Karpas-422 (cell line): ENCODE results near the gene OR2T4. TPM values are rescaled to one million over a fixed set of nuclear protein-coding genes. Genes with fewer than 3 reads are reported as not detected.

ENCODE experiments used
- DNase-seq: peaks from one replicate; pipeline ENCODE4 v3.0.0-alpha.2; 2015
- H2AFZ ChIP-seq: fragments of 200-600 bp; sonication (generic); 2 replicates; pipeline ENCODE4 v1.6.1; 2014; ENCODE audit warnings: antibody characterized with exemption, low read length, mixed read lengths
- H3K27ac ChIP-seq: fragments of 200-600 bp; sonication (generic); 2 replicates; pipeline ENCODE4 v1.5.1; 2014; ENCODE audit warnings: mild to moderate bottlenecking, low read length, moderate library complexity
- H3K27me3 ChIP-seq: fragments of 200-600 bp; sonication (generic); 2 replicates; pipeline ENCODE4 v1.6.1; 2014; ENCODE audit warnings: low read length, mixed read lengths
- H3K36me3 ChIP-seq: fragments of 200-600 bp; sonication (generic); 2 replicates; pipeline ENCODE4 v1.6.1; 2014; ENCODE audit warnings: low read length, mixed read lengths; ENCODE audit not compliant: insufficient read depth
- H3K4me1 ChIP-seq: fragments of 200-600 bp; sonication (generic); 2 replicates; pipeline ENCODE4 v1.6.1; 2014; ENCODE audit warnings: mild to moderate bottlenecking, low read length, mixed read lengths
- H3K4me2 ChIP-seq: fragments of 200-600 bp; sonication (generic); 2 replicates; pipeline ENCODE4 v1.6.1; 2014; ENCODE audit warnings: low read length, low read depth, mild to moderate bottlenecking; ENCODE audit not compliant: poor library complexity, severe bottlenecking
- H3K4me3 ChIP-seq: fragments of 200-600 bp; sonication (generic); 2 replicates; pipeline ENCODE4 v1.5.1; 2014; ENCODE audit warnings: mild to moderate bottlenecking, antibody characterized with exemption, low read length, mixed read lengths
- H3K79me2 ChIP-seq: fragments of 200-600 bp; sonication (generic); 2 replicates; pipeline ENCODE4 v1.6.1; 2014; ENCODE audit warnings: mild to moderate bottlenecking, low read length, mixed read lengths
- H3K9ac ChIP-seq: fragments of 200-600 bp; sonication (generic); 2 replicates; pipeline ENCODE4 v1.6.0; 2014; ENCODE audit warnings: low read length
- H3K9me2 ChIP-seq: fragments of 200-600 bp; sonication (generic), shearing (Covaris generic); replicated peaks from 2 replicates; pipeline ENCODE4 v1.6.0; 2014; ENCODE audit warnings: mild to moderate bottlenecking, low read length, moderate library complexity; ENCODE audit not compliant: insufficient read depth
- H3K9me3 ChIP-seq: fragments of 300-700, 200-600 bp; sonication (generic); 2 replicates; pipeline ENCODE4 v1.6.1; 2014; ENCODE audit warnings: low read length, mixed read lengths
- H4K20me1 ChIP-seq: fragments of 200-600 bp; sonication (generic); 2 replicates; pipeline ENCODE4 v1.6.1; 2014; ENCODE audit warnings: mild to moderate bottlenecking, antibody characterized with exemption, low read length, low read depth; ENCODE audit not compliant: insufficient read depth
- total RNA-seq: library from RNA; depleted of rRNA; stranded (reverse); fragments of >200 nt; shearing (Covaris generic); gene quantifications from 2 replicates; pipeline ENCODE4 v1.2.3, GENCODE V29; 2014; ENCODE audit warnings: low replicate concordance; rRNA removed

OR2T4 gene, protein sequence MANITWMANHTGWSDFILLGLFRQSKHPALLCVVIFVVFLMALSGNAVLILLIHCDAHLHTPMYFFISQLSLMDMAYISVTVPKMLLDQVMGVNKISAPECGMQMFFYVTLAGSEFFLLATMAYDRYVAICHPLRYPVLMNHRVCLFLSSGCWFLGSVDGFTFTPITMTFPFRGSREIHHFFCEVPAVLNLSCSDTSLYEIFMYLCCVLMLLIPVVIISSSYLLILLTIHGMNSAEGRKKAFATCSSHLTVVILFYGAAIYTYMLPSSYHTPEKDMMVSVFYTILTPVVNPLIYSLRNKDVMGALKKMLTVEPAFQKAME
- not detected in 2 replicates for total RNA-seq

DNA sequence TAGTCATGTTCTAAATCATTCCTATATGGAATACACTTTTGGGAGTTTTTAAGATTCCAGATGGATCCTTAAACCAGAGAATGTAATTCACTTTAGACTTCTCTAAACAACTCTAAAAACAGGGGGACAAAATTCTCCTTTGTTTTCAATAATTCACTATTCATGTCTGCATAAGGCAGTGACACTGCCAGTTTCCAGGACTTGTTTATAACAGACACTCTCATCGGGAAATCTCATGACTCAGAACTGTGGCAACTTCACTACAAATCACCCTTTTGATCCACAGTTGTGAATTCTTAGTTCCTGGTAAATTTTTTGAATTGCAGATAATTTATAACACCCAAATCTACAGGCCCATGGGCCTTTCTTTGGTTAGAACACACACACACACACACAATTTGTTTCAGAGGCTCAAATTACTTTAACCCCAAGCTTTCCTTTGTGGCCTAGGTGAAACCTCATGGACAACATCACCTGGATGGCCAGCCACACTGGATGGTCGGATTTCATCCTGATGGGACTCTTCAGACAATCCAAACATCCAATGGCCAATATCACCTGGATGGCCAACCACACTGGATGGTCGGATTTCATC is at the start of gene OR2T4:
Gene OR2T4 (plus strand): TSS at position 545 of the 595 bp plus-strand sequence. CDS start 0 bp downstream, at position 545.
- H3K4me3 ChIP-seq = no peak within 1 kb of the TSS
- DNase-seq = no peak
- H3K79me2 ChIP-seq = no peaks in the 10 kb centered on the region
- no peaks in the 10 kb centered on the region for H4K20me1 ChIP-seq
- no peaks in the 10 kb centered on the region for H3K4me1 ChIP-seq
- no peak within 1 kb of the TSS for H3K4me2 ChIP-seq
- no peaks in the 10 kb centered on the region for H3K9me2 ChIP-seq
- no peaks in the 10 kb centered on the region for H3K27me3 ChIP-seq
- H3K27ac ChIP-seq = no peak within 1 kb of the TSS
- no peak within 1 kb of the TSS for H3K9ac ChIP-seq
- H3K36me3 ChIP-seq = no peaks in the 10 kb centered on the region
- H3K9me3 ChIP-seq = no peaks in the 10 kb centered on the region
- H2AFZ ChIP-seq = no peak within 1 kb of the TSS

- no peak overlapping the region for H3K27ac ChIP-seq
- no peak overlapping the region for H2AFZ ChIP-seq
- H3K9ac ChIP-seq = no peak overlapping the region
- H3K27me3 ChIP-seq = no peaks in the 10 kb centered on the region
- H3K4me1 ChIP-seq = no peaks in the 10 kb centered on the region
- H4K20me1 ChIP-seq = no peaks in the 10 kb centered on the region
- no peaks in the 10 kb centered on the region for H3K9me3 ChIP-seq
- no peak overlapping the region for H3K4me2 ChIP-seq
- H3K79me2 ChIP-seq = no peaks in the 10 kb centered on the region
- DNase-seq = no peak
- H3K9me2 ChIP-seq = no peaks in the 10 kb centered on the region
- H3K36me3 ChIP-seq = no peaks in the 10 kb centered on the region
- no peak overlapping the region for H3K4me3 ChIP-seq
Observed at GRCh38 chr1:248316796-248317195, 44.7 kb upstream of the OR2T4 start.

DNA sequence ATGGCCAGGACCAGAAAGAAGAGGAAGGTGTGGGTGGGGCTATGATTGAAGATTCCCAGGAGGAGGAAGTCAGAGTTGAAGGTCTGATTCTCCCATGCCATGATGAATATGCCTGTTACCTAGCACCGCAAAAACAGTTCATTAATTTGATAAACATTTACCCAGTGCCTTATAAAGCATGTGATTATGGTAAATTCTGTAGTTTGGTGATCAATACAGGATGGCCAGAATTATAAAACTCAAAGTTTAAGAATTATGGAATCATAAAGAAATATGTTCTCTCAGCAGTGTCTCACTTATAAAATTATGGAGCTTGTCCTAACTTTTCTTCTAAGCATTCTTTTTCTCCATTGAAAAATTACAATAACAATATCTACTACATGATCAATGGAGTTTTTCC is 37.0 kb upstream of the OR2T4 start, which contains the start of gene OR2M7:
Gene OR2M7 (minus strand): TSS at position 101 of the 400 bp plus-strand sequence. CDS start 0 bp downstream, at position 101.
- Histone ChIP-seq H4K20me1 (no peaks in the 10 kb centered on the region), H3K9ac (no peak within 1 kb of the TSS), H3K4me2 (no peak within 1 kb of the TSS), H3K4me1 (no peaks in the 10 kb centered on the region), H3K4me3 (no peak within 1 kb of the TSS), H3K79me2 (no peaks in the 10 kb centered on the region), H3K27me3 (no peaks in the 10 kb centered on the region), H3K27ac (no peak within 1 kb of the TSS), H3K9me2 (no peaks in the 10 kb centered on the region), H3K36me3 (no peaks in the 10 kb centered on the region), H2AFZ (no peak within 1 kb of the TSS), H3K9me3 (no peaks in the 10 kb centered on the region)
- DNase-seq = no peak

DNA sequence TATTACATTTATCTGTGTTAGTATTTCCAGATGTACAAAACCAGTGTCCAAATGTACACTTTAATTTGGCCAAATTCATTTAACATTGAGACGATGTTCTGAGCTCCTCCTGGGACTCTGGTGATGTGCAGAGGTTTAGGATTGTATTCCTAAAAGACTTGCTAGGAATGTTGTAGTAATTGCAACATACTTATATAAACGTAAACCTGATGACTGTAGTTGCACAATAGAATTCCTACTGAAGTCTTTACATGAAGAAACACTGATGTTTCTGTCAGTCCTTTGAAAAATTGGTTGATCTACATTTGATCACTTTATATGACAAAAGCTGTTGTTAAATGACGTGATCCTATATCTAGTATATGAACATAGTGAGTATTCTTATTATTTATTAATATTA is 18.0 kb upstream of the OR2T4 start:
- H3K4me1 ChIP-seq = no peaks in the 10 kb centered on the region
- H3K79me2 ChIP-seq = no peaks in the 10 kb centered on the region
- no peaks in the 10 kb centered on the region for H3K27me3 ChIP-seq
- H3K4me2 ChIP-seq = no peak overlapping the region
- no peak for DNase-seq
- no peak overlapping the region for H3K4me3 ChIP-seq
- no peaks in the 10 kb centered on the region for H3K36me3 ChIP-seq
- H3K9me3 ChIP-seq = no peaks in the 10 kb centered on the region
- H3K9ac ChIP-seq = no peak overlapping the region
- H2AFZ ChIP-seq = no peak overlapping the region
- H3K9me2 ChIP-seq = no peaks in the 10 kb centered on the region
- H4K20me1 ChIP-seq = no peaks in the 10 kb centered on the region
- H3K27ac ChIP-seq = no peak overlapping the region

- Histone ChIP-seq H3K27me3 (no peaks in the 10 kb centered on the region), H3K9me2 (no peaks in the 10 kb centered on the region), H3K4me3 (no peak within 1 kb of the TSS), H3K4me2 (no peak within 1 kb of the TSS), H2AFZ (no peak within 1 kb of the TSS), H3K9me3 (no peaks in the 10 kb centered on the region), H3K9ac (no peak within 1 kb of the TSS), H4K20me1 (no peaks in the 10 kb centered on the region), H3K4me1 (no peaks in the 10 kb centered on the region), H3K27ac (no peak within 1 kb of the TSS), H3K36me3 (no peaks in the 10 kb centered on the region), H3K79me2 (no peaks in the 10 kb centered on the region)
- DNase-seq = no peak
Observed at GRCh38 chr1:248348475-248348874, 13.0 kb upstream of the OR2T4 start, which contains the start of gene OR14C36. OR14C36 (plus strand) TSS chr1:248348775; CDS start chr1:248348775, 0 bp downstream.

GRCh38 chr1:248359415-248359814 is 2.0 kb upstream of the OR2T4 start:
- no peak for DNase-seq
- no peak overlapping the region for H3K27ac ChIP-seq
- no peaks in the 10 kb centered on the region for H3K79me2 ChIP-seq
- no peaks in the 10 kb centered on the region for H3K36me3 ChIP-seq
- no peaks in the 10 kb centered on the region for H4K20me1 ChIP-seq
- H3K4me2 ChIP-seq = no peak overlapping the region
- no peaks in the 10 kb centered on the region for H3K4me1 ChIP-seq
- no peak overlapping the region for H3K9ac ChIP-seq
- no peaks in the 10 kb centered on the region for H3K9me3 ChIP-seq
- no peaks in the 10 kb centered on the region for H3K9me2 ChIP-seq
- no peaks in the 10 kb centered on the region for H3K27me3 ChIP-seq
- H3K4me3 ChIP-seq = no peak overlapping the region
- H2AFZ ChIP-seq = no peak overlapping the region

DNA sequence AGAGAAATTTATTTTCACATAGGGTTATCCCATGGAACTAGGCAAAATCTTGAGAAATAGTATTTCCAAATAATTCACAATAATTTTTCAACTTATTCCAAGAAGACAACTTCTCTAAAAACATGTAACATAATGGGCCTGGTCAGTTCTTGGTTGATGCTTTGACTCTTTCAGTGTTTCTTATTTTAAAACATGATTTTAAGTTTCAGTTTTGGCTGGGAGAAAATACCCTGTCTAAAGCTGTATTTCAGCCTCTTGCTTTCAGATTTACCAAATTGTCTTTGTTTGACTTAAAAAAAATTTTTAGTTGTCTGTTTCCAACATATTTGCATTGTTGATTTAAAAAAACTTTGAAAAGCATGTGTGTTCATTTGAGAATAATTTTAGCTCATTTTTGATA is 5.1 kb downstream of the OR2T4 start:
- Histone ChIP-seq H3K27me3 (no peaks in the 10 kb centered on the region), H3K4me2 (no peak overlapping the region), H4K20me1 (no peaks in the 10 kb centered on the region), H3K27ac (no peak overlapping the region), H3K9ac (no peak overlapping the region), H3K4me1 (no peaks in the 10 kb centered on the region), H3K79me2 (no peaks in the 10 kb centered on the region), H3K9me3 (no peaks in the 10 kb centered on the region), H3K9me2 (no peaks in the 10 kb centered on the region), H3K4me3 (no peak overlapping the region), H2AFZ (no peak overlapping the region), H3K36me3 (no peaks in the 10 kb centered on the region)
- DNase-seq = no peak

GRCh38 chr1:248372394-248372793 is 10.9 kb downstream of the OR2T4 start:
- Histone ChIP-seq H3K4me3 (no peak overlapping the region), H3K9me3 (no peaks in the 10 kb centered on the region), H2AFZ (no peak overlapping the region), H3K79me2 (no peaks in the 10 kb centered on the region), H3K4me2 (no peak overlapping the region), H3K36me3 (no peaks in the 10 kb centered on the region), H3K9me2 (no peaks in the 10 kb centered on the region), H3K9ac (no peak overlapping the region), H4K20me1 (no peaks in the 10 kb centered on the region), H3K27ac (no peak overlapping the region), H3K27me3 (no peaks in the 10 kb centered on the region), H3K4me1 (no peaks in the 10 kb centered on the region)
- DNase-seq = no peak
